Fibroblast of the aortic adventitia (primary cell): ENCODE results near the gene CNTNAP5. TPM values are rescaled to one million over a fixed set of nuclear protein-coding genes. Genes with fewer than 3 reads are reported as not detected.

Experiments used
- DNase-seq: peaks from one replicate; pipeline ENCODE4 v3.0.0-alpha.2; 2010; ENCODE audit warnings: low read depth
- H3K4me3 ChIP-seq: 2 replicates; pipeline ENCODE4 v1.5.1; 2011; ENCODE audit warnings: low read depth, mild to moderate bottlenecking, control low read depth, low read length, moderate library complexity
- CTCF ChIP-seq: IDR thresholded peaks from 2 replicates; pipeline ENCODE4 v1.5.1; 2011; ENCODE audit warnings: mild to moderate bottlenecking, low read length, control low read depth, inconsistent platforms; ENCODE audit not compliant: insufficient read depth
- total RNA-seq: library from RNA; depleted of rRNA; stranded (reverse); fragments of >200 nt; gene quantifications from 2 replicates; pipeline ENCODE4 v1.2.3, GENCODE V29; 2012; ENCODE audit warnings: low replicate concordance

The CNTNAP5 gene
- total RNA-seq, 1 donor: under 0.01 TPM

- DNase-seq: peak; percentile 40
- H3K4me3 ChIP-seq: no peak overlapping the region
These were observed 233.2 kb downstream of the CNTNAP5 start for GRCh38 chr2:124258140-124258880.

GRCh38 chr2:124261456-124261855 lies 236.4 kb downstream of the CNTNAP5 start:
- DNase-seq: no peak
- no peak overlapping the region for H3K4me3 ChIP-seq
- TF ChIP-seq CTCF: no peak

More at GRCh38 chr2:124258140-124258880, 233.2 kb downstream of the CNTNAP5 start:
- no peak for TF ChIP-seq CTCF

GRCh38 chr2:124264551-124265091 lies 239.5 kb downstream of the CNTNAP5 start:
- no peak for TF ChIP-seq CTCF
- no peak for DNase-seq
- no peak overlapping the region for H3K4me3 ChIP-seq

- H3K4me3 ChIP-seq: no peak overlapping the region
- peak; percentile 52 for DNase-seq
- TF ChIP-seq CTCF: no peak
These were observed 242.7 kb downstream of the CNTNAP5 start for GRCh38 chr2:124267794-124268193.

GRCh38 chr2:124269348-124269747 lies 244.3 kb downstream of the CNTNAP5 start:
- H3K4me3 ChIP-seq: no peak overlapping the region
- no peak for DNase-seq
- no peak for TF ChIP-seq CTCF

- H3K4me3 ChIP-seq: no peak overlapping the region
- no peak for DNase-seq
- TF ChIP-seq CTCF: no peak
These were observed 247.3 kb downstream of the CNTNAP5 start for GRCh38 chr2:124272261-124272841.
